ENCODE measurements around the gene AIRE.

Gene AIRE

DNA sequence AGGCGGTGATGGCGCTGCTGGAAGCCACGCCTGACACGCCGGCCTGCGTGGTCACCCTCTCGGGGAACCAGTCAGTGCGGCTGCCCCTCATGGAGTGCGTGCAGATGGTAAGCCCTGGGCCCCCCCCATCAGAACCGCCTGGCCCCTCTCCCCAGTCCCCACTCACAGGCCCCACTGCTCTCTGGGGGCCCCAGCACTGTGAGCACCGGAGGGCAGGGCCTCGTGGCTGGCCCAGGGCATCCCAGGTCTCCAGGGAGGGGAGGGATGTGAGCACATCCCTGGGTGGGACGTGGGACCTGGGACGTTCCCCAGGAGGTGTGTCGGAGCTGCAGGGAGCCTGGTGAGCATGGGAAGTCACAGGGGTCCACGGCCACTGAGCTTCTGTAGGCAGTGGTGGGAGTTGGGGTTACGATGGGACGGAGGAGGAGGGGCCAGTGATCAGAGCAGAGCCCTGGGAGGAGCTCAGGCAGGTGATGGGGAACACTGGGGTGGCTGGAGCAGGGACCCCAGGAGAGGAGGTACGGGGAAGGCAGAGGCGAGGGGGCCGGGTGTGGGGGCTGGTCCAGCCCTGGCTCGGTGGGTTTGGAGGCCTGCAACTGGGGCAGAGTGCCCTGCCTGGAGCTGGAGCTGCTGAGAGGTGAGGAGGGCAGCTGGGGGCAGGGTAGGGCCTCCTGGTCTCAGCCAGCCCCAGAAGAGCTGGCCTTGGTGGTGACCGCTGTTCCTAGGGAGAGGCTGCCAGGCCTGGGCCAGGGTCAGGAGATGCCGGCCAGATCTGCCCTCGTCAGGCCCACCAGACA, 33.0 kb downstream of the AIRE start:
- DNase-seq (ENCODE audit: extremely low spot score): no peak
- POLR2A ChIA-PET: interaction anchor here (1.0 kb wide), 1 partner anchor 10 kb away, joined by 5 read pairs; no protein-coding TSS in a partner anchor
- CTCF ChIA-PET: interaction anchor here (1.0 to 2.1 kb wide), 3 partner anchors 9 to 23 kb away, joined by 3 to 7 read pairs (median 4); no protein-coding TSS in a partner anchor
- TF ChIP-seq CTCF (IDR thresholded peaks at IDR 0.05; ENCODE audit: control extremely low read depth, extremely low read depth, low read depth, missing control alignments): no peak

GRCh38 chr21:44319407-44320065, 33.9 kb downstream of the AIRE start:
- POLR2A ChIA-PET: interaction anchor here (1.0 kb wide), 1 partner anchor 10 kb away, joined by 5 read pairs; no protein-coding TSS in a partner anchor

GRCh38 chr21:44320847-44321246, 35.2 kb downstream of the AIRE start:
- ChIA-PET CTCF (no interaction called here), POLR2A (no interaction called here)
- no peak for TF ChIP-seq CTCF (IDR thresholded peaks at IDR 0.05; ENCODE audit: control extremely low read depth, extremely low read depth, low read depth, missing control alignments)
- no peak for DNase-seq (ENCODE audit: extremely low spot score)

More at GRCh38 chr21:44319407-44320065, 33.9 kb downstream of the AIRE start:
- DNase-seq (ENCODE audit: extremely low spot score): no peak
- CTCF ChIA-PET: interaction anchor here (1.0 to 2.1 kb wide), 3 partner anchors 9 to 24 kb away, joined by 3 to 7 read pairs (median 4); no protein-coding TSS in a partner anchor
- TF ChIP-seq CTCF (IDR thresholded peaks at IDR 0.05; ENCODE audit: control extremely low read depth, extremely low read depth, low read depth, missing control alignments): no peak

DNA sequence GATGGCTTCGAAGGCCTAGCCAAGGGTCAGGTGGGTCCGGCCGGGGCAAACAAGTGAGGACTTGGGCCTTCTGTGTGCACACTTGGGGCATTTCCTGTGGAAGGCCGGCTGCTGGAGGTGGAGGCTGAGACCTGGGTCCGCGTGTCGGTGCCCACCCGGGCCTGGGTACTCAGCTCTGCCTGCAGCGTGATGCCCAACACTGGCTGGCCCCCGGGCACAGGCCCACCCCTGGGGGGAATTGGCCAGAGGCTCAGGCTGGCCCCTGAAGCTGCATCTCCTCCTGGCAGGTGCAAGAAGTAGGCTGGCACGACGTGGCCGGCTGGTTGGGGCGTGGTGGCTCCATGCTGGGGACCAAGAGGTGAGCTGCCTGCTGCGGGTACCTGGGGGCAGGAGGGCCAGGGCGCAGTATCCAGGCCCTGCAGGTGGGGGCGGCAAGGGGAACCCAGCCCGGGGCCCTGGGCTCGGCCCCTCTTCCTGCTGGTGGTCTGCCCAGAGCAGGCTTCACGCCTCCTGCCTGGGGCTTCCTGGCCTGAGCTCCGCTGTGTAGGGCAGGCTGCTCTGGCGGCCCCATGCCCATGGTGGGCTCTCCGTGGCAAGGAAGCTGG, 36.3 kb downstream of the AIRE start:
- DNase-seq (ENCODE audit: extremely low spot score): no peak
- CTCF ChIA-PET: interaction anchor here (0.6 kb wide), 1 partner anchor 428 kb away, joined by 3 read pairs; no protein-coding TSS in a partner anchor
- POLR2A ChIA-PET: no interaction called here
- no peak for TF ChIP-seq CTCF (IDR thresholded peaks at IDR 0.05; ENCODE audit: control extremely low read depth, extremely low read depth, low read depth, missing control alignments)

DNA sequence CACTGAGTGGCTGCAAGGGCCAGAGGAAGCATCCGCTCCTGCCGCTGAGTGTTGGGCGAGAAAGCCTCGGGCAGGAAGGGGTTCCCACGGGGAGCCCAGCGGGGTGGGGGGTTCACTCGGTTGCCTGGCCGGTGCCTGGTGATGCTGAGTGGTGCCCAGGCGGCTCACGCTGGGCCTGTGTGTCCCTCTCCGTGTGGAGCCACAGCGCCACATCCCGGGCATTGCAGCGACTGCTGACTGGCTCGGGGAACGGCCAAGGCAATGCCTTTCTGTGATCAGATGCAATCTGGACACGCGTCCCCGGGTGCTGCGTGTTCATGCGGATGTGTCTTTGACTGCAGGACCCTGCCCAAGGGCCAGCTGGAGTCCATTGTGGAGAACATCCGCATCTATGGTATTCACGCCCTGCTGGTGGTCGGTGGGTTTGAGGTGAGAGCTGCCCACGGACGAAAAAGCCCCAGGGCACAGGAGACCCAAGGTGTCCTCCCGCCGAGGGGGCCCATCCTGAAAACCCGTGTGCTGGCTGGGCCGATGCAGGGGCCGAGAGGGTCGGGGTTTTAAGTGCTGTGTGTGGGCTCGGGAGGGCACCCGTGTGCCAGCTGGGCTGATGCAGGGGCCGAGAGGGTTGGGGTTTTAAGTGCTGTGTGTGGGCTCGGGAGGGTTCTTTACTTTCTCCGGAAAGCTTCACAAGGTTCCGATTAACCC, 37.1 kb downstream of the AIRE start:
- CTCF ChIA-PET: no interaction called here

More for the DNA sequence above, 37.1 kb downstream of the AIRE start:
- no peak for DNase-seq (ENCODE audit: extremely low spot score)
- no peak for TF ChIP-seq CTCF (IDR thresholded peaks at IDR 0.05; ENCODE audit: control extremely low read depth, extremely low read depth, low read depth, missing control alignments)
- POLR2A ChIA-PET: no interaction called here

Data from GM10248 (cell line).